ENCODE results near the gene THUMPD2. TPM values are rescaled to one million over a fixed set of nuclear protein-coding genes. Genes with fewer than 3 reads are reported as not detected.

Gene THUMPD2
- total RNA-seq, 2 donors from 2014 or later, result 7.9 to 9.9 TPM

- intact Hi-C loops (cut with DNase I, micrococcal nuclease), result no loop called here
- ATAC-seq (no peak), DNase-seq (no peak)
Observed at GRCh38 chr2:39696101-39696553, 82.9 kb downstream of the THUMPD2 start.

- ATAC-seq (no peak), DNase-seq (no peak)
- intact Hi-C loops (cut with DNase I, micrococcal nuclease), result no loop called here
Observed at GRCh38 chr2:39693245-39693644, 85.8 kb downstream of the THUMPD2 start.

- intact Hi-C loops (cut with DNase I, micrococcal nuclease), result no loop called here
- ATAC-seq (no peak), DNase-seq (no peak)
Observed at GRCh38 chr2:39689876-39690275, 89.2 kb downstream of the THUMPD2 start.

GRCh38 chr2:39689272-39689841, 89.7 kb downstream of the THUMPD2 start:
- ATAC-seq, result no peak

GRCh38 chr2:39688181-39688580, 90.9 kb downstream of the THUMPD2 start:
- intact Hi-C loops (cut with DNase I, micrococcal nuclease), result no loop called here
- ATAC-seq (no peak), DNase-seq (no peak)

More at GRCh38 chr2:39689272-39689841, 89.7 kb downstream of the THUMPD2 start:
- DNase-seq, result no peak
- intact Hi-C loops (cut with DNase I, micrococcal nuclease), result no loop called here

- no peak for DNase-seq
- intact Hi-C loops (cut with DNase I, micrococcal nuclease), result no loop called here
- ATAC-seq, result no peak
Observed at GRCh38 chr2:39686456-39686855, 92.6 kb downstream of the THUMPD2 start.

Other genes starting within 250 kb of the THUMPD2 start
- gene TMEM178A, start 113.3 kb downstream of the THUMPD2 start, total RNA-seq, result 1 to 10 TPM; 1.6 to 2.0 TPM